SK-N-SH (cell line): Measurements from ENCODE around the gene PSMD3. TPM values are rescaled to one million over a fixed set of nuclear protein-coding genes. Genes with fewer than 3 reads are reported as not detected.

Source experiments
- CTCF ChIA-PET: fragments of 300-600, 350-600 bp; formaldehyde crosslinking; extraction: SDS; loops from one replicate; lab custom pipeline; 2021; lab: Yijun Ruan, JAX
- POLR2A ChIA-PET: fragments of 350-600 bp; sonication (Branson Sonifier 250); formaldehyde crosslinking; extraction: SDS; loops from one replicate; lab custom pipeline; 2020; ENCODE audit warnings: antibody characterized with exemption, inconsistent platforms; lab: Yijun Ruan, JAX
- DNase-seq: peaks from one replicate; pipeline ENCODE4 v3.0.0; 2012
- H2AFZ ChIP-seq: fragments of 200-600 bp; sonication (generic); 2 replicates; pipeline ENCODE4 v1.8.1; 2016; ENCODE audit warnings: antibody characterized with exemption, mild to moderate bottlenecking, low read depth
- H3F3A ChIP-seq: fragments of 200-600 bp; sonication (generic); replicated peaks from 2 replicates; pipeline ENCODE3; 2016; ENCODE audit warnings: antibody characterized with exemption, mild to moderate bottlenecking; ENCODE audit not compliant: insufficient read depth
- H3K27ac ChIP-seq, 2 experiments: fragments of 200-500 bp in 1 of 2; fragments of 200-600 bp in 1 of 2; sonication (Bioruptor generic) in 1 of 2; sonication (generic), shearing (Covaris generic) in 1 of 2; 2 replicates each; pipeline versions ENCODE4 v1.5.1 to v1.6.1; 2014 to 2016; ENCODE audit warnings: low read depth in 2 of 2, inconsistent platforms in 1 of 2, low read length in 1 of 2, mild to moderate bottlenecking in 1 of 2, mixed read lengths in 1 of 2
- H3K27me3 ChIP-seq: fragments of 200-600 bp; sonication (generic), shearing (Covaris generic); 2 replicates; pipeline ENCODE4 v1.6.1; 2016; ENCODE audit warnings: mixed run types; ENCODE audit not compliant: insufficient read depth
- H3K36me3 ChIP-seq, 2 experiments: fragments of 200-500 bp in 1 of 2; fragments of 200-600 bp in 1 of 2; sonication (Bioruptor generic) in 1 of 2; sonication (generic) in 1 of 2; replicated peaks in 1 of 2; 2 replicates each; pipeline versions ENCODE3 to v1.5.1; 2014 to 2016; ENCODE audit warnings: low read length in 1 of 2, mild to moderate bottlenecking in 1 of 2; ENCODE audit not compliant: insufficient read depth in 2 of 2, control insufficient read depth in 1 of 2
- H3K4me1 ChIP-seq, 2 experiments: fragments of 200-500 bp in 1 of 2; fragments of 200-600 bp in 1 of 2; sonication (Bioruptor generic) in 1 of 2; sonication (generic), shearing (Covaris generic) in 1 of 2; 2 replicates each; pipeline versions ENCODE4 v1.5.1 to v1.6.1; 2014 to 2016; ENCODE audit warnings: low read depth in 1 of 2, low read length in 1 of 2, mixed run types in 1 of 2; ENCODE audit not compliant: insufficient read depth in 2 of 2, control insufficient read depth in 1 of 2
- H3K4me2 ChIP-seq: fragments of 200-600 bp; sonication (generic), shearing (Covaris generic); 2 replicates; pipeline ENCODE4 v1.6.1; 2017; ENCODE audit warnings: mixed run types
- H3K4me3 ChIP-seq, 2 experiments: fragments of 200-500 bp in 1 of 2; fragments of 200-600 bp in 1 of 2; sonication (Bioruptor generic) in 1 of 2; sonication (generic), shearing (Covaris generic) in 1 of 2; 2 replicates each; pipeline versions ENCODE4 v1.5.1 to v1.8.1; 2014 to 2016; ENCODE audit warnings: low read depth in 2 of 2, inconsistent platforms in 1 of 2, low read length in 1 of 2, mild to moderate bottlenecking in 1 of 2, mixed read lengths in 1 of 2, moderate library complexity in 1 of 2
- H3K79me2 ChIP-seq: fragments of 200-600 bp; sonication (generic); 2 replicates; pipeline ENCODE4 v1.8.1; 2017; ENCODE audit warnings: mild to moderate bottlenecking; ENCODE audit not compliant: insufficient read depth
- H3K9ac ChIP-seq: fragments of 200-600 bp; sonication (generic); 2 replicates; pipeline ENCODE4 v1.6.1; 2017; ENCODE audit warnings: mixed run types
- H3K9me2 ChIP-seq: fragments of 200-600 bp; sonication (generic); 2 replicates; pipeline ENCODE4 v1.6.1; 2017; ENCODE audit warnings: mixed run types
- H3K9me3 ChIP-seq: fragments of 200-600 bp; sonication (generic); 2 replicates; pipeline ENCODE4 v1.6.1; 2017; ENCODE audit warnings: mixed run types, mild to moderate bottlenecking, moderate library complexity
- H4K20me1 ChIP-seq: fragments of 200-600 bp; sonication (generic); 2 replicates; pipeline ENCODE4 v1.6.1; 2017; ENCODE audit warnings: mild to moderate bottlenecking, mixed run types; ENCODE audit not compliant: insufficient read depth
- CHD2 ChIP-seq: fragments of 150-350 bp; IDR thresholded peaks from 2 replicates; pipeline ENCODE4 v1.6.1; 2018; ENCODE audit warnings: low read length; ENCODE audit not compliant: partially characterized antibody
- CTCF ChIP-seq: fragments of 200-600 bp; sonication (generic); IDR thresholded peaks from 2 replicates; pipeline ENCODE4 v1.6.1; 2017; ENCODE audit warnings: antibody characterized with exemption, mild to moderate bottlenecking, moderate library complexity
- FOXJ3 ChIP-seq: sonication (generic); formaldehyde crosslinking; IDR thresholded peaks from 2 replicates; pipeline ENCODE4 v1.5.1; 2020; ENCODE audit warnings: mild to moderate bottlenecking, missing genetic modification reagents
- FOXM1 ChIP-seq: IDR thresholded peaks from 2 replicates; pipeline ENCODE4 v1.4.0; 2012; ENCODE audit warnings: low read depth, mild to moderate bottlenecking
- GABPA ChIP-seq: IDR thresholded peaks from 2 replicates; pipeline ENCODE4 v1.4.0; 2012; ENCODE audit warnings: low read depth, mild to moderate bottlenecking
- MEF2A ChIP-seq: IDR thresholded peaks from 2 replicates; pipeline ENCODE4 v1.4.0; 2012; ENCODE audit warnings: low read depth, borderline replicate concordance
- MXI1 ChIP-seq: IDR thresholded peaks from 2 replicates; pipeline ENCODE4 v1.6.1; 2012; ENCODE audit warnings: mild to moderate bottlenecking, low read depth, low read length, improper control_type of control experiment
- NFIC ChIP-seq: IDR thresholded peaks from 2 replicates; pipeline ENCODE4 v1.4.0; 2012; ENCODE audit warnings: borderline replicate concordance
- NRF1 ChIP-seq: IDR thresholded peaks from 2 replicates; pipeline ENCODE4 v1.6.1; 2012; ENCODE audit warnings: low read depth, mild to moderate bottlenecking, low read length
- POLR2AphosphoS5 ChIP-seq: IDR thresholded peaks from 2 replicates; pipeline ENCODE4 v1.6.1; 2012; ENCODE audit warnings: low read depth, low read length
- RCOR1 ChIP-seq: fragments of 150-350 bp; IDR thresholded peaks from 2 replicates; pipeline ENCODE4 v1.6.1; 2017; ENCODE audit warnings: antibody characterized with exemption, low read length
- REST ChIP-seq: IDR thresholded peaks from 2 replicates; pipeline ENCODE4 v1.6.1; 2012; ENCODE audit warnings: mild to moderate bottlenecking, low read depth, low read length, moderate library complexity
- RXRA ChIP-seq: IDR thresholded peaks from 2 replicates; pipeline ENCODE4 v1.4.0; 2012; ENCODE audit warnings: low read depth, mild to moderate bottlenecking, borderline replicate concordance
- TAF1 ChIP-seq: IDR thresholded peaks from 2 replicates; pipeline ENCODE4 v1.6.1; 2012; ENCODE audit warnings: low read depth, mild to moderate bottlenecking, low read length, moderate library complexity, borderline replicate concordance
- TEAD4 ChIP-seq: IDR thresholded peaks from 2 replicates; pipeline ENCODE4 v1.4.0; 2012; ENCODE audit warnings: mild to moderate bottlenecking, borderline replicate concordance; ENCODE audit not compliant: insufficient read depth
- YY1 ChIP-seq: IDR thresholded peaks from 2 replicates; pipeline ENCODE4 v1.4.0; 2012; ENCODE audit warnings: low read depth, mild to moderate bottlenecking
- WGBS: methylation state at CpG from one replicate; pipeline ENCODE4 v1.1.6; 2017; ENCODE audit warnings: low lambda C conversion rate; 5-methylcytosine and 5-hydroxymethylcytosine counted together
- polyA plus RNA-seq, 3 experiments: library from polyadenylated mRNA; depleted of rRNA; stranded (reverse); fragments of >200 nt; gene quantifications; 2 replicates each; pipeline ENCODE4 v1.2.3, GENCODE V29; 2012
- TF ChIP-seq, protein P1 (sequence below): IDR thresholded peaks from 2 replicates; pipeline ENCODE4; 2012

The PSMD3 gene
- polyA plus RNA-seq, 1 of the 3 experiments (the other 2 are of a cell fraction) = 104 TPM

GRCh38 chr17:39974433-39974832 is 6.2 kb upstream of the PSMD3 start:
- no peak for DNase-seq
- Histone ChIP-seq H3K4me3 (no peak overlapping the region), H3K36me3 (no peaks in the 10 kb centered on the region), H3K9me3 (no peaks in the 10 kb centered on the region), H3K79me2 (no peaks in the 10 kb centered on the region), H3K4me1 (peaks cover 0 to 9% of the 10 kb centered on the region in 2 experiments; a peak in 3 of 4 replicates), H3K4me2 (no peak overlapping the region), H3K27ac (no peak overlapping the region), H4K20me1 (no peaks in the 10 kb centered on the region), H3K9me2 (no peaks in the 10 kb centered on the region), H3F3A (peaks cover 14% of the 10 kb centered on the region), H2AFZ (no peak overlapping the region), H3K27me3 (no peaks in the 10 kb centered on the region), H3K9ac (no peak overlapping the region)
- POLR2A ChIA-PET = no interaction called here
- TF ChIP-seq TAF1 (no peak), CHD2 (no peak), GABPA (no peak), MXI1 (no peak), POLR2AphosphoS5 (no peak), TEAD4 (no peak), NRF1 (no peak), MEF2A (no peak), REST (no peak)
- 73% methylated on average over 4 of the region's 5 CpGs for WGBS
- CTCF ChIA-PET = interaction anchor here (1.0 kb wide), 1 partner anchor 18 kb away, joined by 3 read pairs; no protein-coding TSS in a partner anchor

DNA sequence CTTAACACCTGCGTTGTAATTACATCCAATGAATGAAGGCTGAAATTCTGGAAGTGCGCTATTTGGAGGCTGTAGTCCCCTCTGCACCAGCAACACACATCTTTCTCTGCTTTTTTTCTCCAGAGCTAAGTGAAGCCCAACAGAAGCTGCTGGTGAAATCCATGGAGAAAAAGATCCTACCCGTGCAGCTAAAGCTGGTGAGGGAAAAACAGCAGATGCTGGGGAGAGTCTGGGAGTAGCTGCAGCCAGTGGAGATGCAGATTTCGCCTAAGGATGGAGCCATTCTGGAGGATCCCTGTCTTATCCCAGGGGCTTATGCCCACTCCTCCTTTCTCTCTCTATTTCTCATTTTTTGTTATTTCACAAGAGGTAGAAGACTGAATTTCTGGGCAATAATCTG is 4.8 kb upstream of the PSMD3 start:
- Histone ChIP-seq H3K9ac (no peak overlapping the region), H3K9me3 (no peaks in the 10 kb centered on the region), H3K4me2 (no peak overlapping the region), H3K4me3 (no peak overlapping the region), H3K79me2 (peaks cover 1% of the 10 kb centered on the region), H3K4me1 (peaks cover 0 to 14% of the 10 kb centered on the region in 2 experiments; a peak in 3 of 4 replicates), H3K9me2 (no peaks in the 10 kb centered on the region), H2AFZ (no peak overlapping the region), H4K20me1 (no peaks in the 10 kb centered on the region), H3K27me3 (no peaks in the 10 kb centered on the region), H3F3A (peaks cover 14% of the 10 kb centered on the region), H3K36me3 (no peaks in the 10 kb centered on the region), H3K27ac (no peak overlapping the region)
- WGBS = 60% methylated on average over 4 of the region's 4 CpGs
- DNase-seq = no peak
- ChIA-PET POLR2A (interaction anchor here (1.0 kb wide), 1 partner anchor 17 kb away, joined by 4 read pairs; no protein-coding TSS in a partner anchor), CTCF (interaction anchor here (1.1 to 1.3 kb wide), 2 partner anchors 14 to 18 kb away, joined by 3 to 5 read pairs; no protein-coding TSS in a partner anchor)
- TF ChIP-seq FOXM1 (no peak), TAF1 (no peak), MXI1 (no peak), NRF1 (no peak), REST (no peak), RXRA (no peak), YY1 (no peak), TEAD4 (no peak), CTCF (no peak), NFIC (no peak), FOXJ3 (CRISPR knock-in tag) (no peak), RCOR1 (no peak)
- TF ChIP-seq, protein P1, sequence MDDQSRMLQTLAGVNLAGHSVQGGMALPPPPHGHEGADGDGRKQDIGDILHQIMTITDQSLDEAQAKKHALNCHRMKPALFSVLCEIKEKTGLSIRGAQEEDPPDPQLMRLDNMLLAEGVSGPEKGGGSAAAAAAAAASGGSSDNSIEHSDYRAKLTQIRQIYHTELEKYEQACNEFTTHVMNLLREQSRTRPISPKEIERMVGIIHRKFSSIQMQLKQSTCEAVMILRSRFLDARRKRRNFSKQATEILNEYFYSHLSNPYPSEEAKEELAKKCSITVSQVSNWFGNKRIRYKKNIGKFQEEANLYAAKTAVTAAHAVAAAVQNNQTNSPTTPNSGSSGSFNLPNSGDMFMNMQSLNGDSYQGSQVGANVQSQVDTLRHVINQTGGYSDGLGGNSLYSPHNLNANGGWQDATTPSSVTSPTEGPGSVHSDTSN = no peak
